Vagina (tissue), 2 donors: Measurements from ENCODE around the gene CD164L2. TPM values are rescaled to one million over a fixed set of nuclear protein-coding genes. Genes with fewer than 3 reads are reported as not detected.

ENCODE experiments used
- DNase-seq, 2 donors: peaks; one replicate each; pipeline ENCODE4 v3.0.0-alpha.2; 2017; ENCODE audit errors: extremely low spot score in 2 of 2
- H3K27ac ChIP-seq: fragments of 200-600 bp; sonication (generic); one replicate; pipeline ENCODE4 v1.5.1; 2019
- H3K27me3 ChIP-seq: fragments of 200-600 bp; sonication (generic); one replicate; pipeline ENCODE4 v1.5.1; 2019
- H3K36me3 ChIP-seq, 2 donors: fragments of 200-600 bp; sonication (generic); one replicate each; pipeline ENCODE4 v1.5.1; 2017 to 2019
- H3K4me1 ChIP-seq: fragments of 200-600 bp; sonication (generic); one replicate; pipeline ENCODE4 v1.5.1; 2019
- H3K4me3 ChIP-seq, 2 donors: fragments of 200-600 bp; sonication (generic); 1 replicate in 1 of 2; 2 replicates in 1 of 2; pipeline ENCODE4 v1.5.1; 2016 to 2019
- H3K9me3 ChIP-seq: fragments of 200-600 bp; sonication (generic); one replicate; pipeline ENCODE4 v1.5.1; 2019
- POLR2A ChIP-seq, 2 donors: fragments of 450-650 bp; IDR thresholded peaks; one replicate each; pipeline ENCODE4 v1.6.1; 2017; ENCODE audit warnings: antibody characterized with exemption in 2 of 2, mild to moderate bottlenecking in 2 of 2, moderate library complexity in 2 of 2
- POLR2AphosphoS5 ChIP-seq, 2 donors: sonication (generic); formaldehyde crosslinking; IDR thresholded peaks; one replicate each; pipeline ENCODE4 v1.9.0; 2017; ENCODE audit warnings: antibody characterized with exemption in 2 of 2, mild to moderate bottlenecking in 2 of 2, low read depth in 1 of 2; ENCODE audit not compliant: insufficient read depth in 1 of 2
- intact Hi-C: fragments of 100-400 bp; cut with DNase I; formaldehyde crosslinking; loops from one replicate; pipeline ENCODE4 v1.15.1; 2023
- total RNA-seq: library from RNA; depleted of rRNA; stranded (reverse); fragments of >200 nt; gene quantifications from one replicate; pipeline ENCODE4 v1.2.3, GENCODE V29; 2016
- TF ChIP-seq, protein P1 (sequence below), 3 experiments: fragments of 450-650 bp in 2 of 3; fragments of 200-600 bp in 1 of 3; sonication (generic) in 1 of 3; IDR thresholded peaks; one replicate each; pipeline ENCODE4 v1.5.1; 2017 to 2019; ENCODE audit warnings: antibody characterized with exemption in 3 of 3, mild to moderate bottlenecking in 2 of 3, moderate library complexity in 2 of 3

The CD164L2 gene
- total RNA-seq, 1 donor from 2014 or later = 7.6 TPM

DNA sequence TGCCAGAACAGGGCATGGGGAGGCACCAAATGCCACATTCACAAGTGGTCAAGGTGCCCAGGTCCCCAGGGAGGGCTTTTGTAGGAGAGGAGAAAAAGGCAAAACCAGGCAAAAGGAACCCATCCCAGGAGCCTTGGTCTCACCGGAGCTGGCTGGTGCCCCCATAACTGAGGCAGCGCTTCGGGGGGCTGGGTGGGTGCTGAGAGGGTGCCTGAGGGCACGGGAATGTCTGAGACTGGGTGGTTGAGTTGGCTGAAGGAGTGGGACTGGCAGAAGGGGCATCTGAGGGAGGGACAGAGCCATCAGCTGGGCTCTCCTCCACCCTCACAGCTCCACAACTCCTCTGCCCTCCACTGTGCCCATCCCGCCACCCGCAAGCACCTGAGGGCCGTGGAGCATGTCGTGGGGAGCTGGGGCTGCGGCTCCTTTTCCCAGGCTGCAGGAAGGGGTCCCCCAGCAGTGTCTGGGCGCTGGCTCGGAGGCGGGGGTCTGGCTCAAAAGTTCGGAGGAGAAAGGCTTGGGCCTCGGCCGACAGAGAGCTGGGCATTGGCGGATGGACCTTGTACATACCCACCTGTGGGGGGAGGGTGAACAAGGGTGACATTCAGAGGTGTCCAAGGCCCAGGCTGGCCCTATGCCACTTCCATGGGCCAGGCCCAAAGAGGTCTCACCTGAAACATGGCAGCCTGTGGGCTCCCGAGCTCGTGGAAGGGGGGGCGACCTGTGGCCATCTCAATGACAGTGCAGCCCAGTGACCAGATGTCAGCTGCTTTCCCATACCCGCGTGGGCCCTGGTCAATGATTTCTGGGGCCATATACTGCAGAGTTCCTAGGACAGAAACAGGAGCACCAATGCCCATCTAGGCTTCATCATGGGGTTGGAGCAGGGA is 24.9 kb downstream of the CD164L2 start:
- DNase-seq = no peak
- no peak for TF ChIP-seq POLR2AphosphoS5 (IDR thresholded peaks at IDR 0.05; ENCODE audit: insufficient read depth in 1 of 2, low read depth in 1 of 2)
- no peak for TF ChIP-seq POLR2A (IDR thresholded peaks at IDR 0.05)
- TF ChIP-seq, protein P1, sequence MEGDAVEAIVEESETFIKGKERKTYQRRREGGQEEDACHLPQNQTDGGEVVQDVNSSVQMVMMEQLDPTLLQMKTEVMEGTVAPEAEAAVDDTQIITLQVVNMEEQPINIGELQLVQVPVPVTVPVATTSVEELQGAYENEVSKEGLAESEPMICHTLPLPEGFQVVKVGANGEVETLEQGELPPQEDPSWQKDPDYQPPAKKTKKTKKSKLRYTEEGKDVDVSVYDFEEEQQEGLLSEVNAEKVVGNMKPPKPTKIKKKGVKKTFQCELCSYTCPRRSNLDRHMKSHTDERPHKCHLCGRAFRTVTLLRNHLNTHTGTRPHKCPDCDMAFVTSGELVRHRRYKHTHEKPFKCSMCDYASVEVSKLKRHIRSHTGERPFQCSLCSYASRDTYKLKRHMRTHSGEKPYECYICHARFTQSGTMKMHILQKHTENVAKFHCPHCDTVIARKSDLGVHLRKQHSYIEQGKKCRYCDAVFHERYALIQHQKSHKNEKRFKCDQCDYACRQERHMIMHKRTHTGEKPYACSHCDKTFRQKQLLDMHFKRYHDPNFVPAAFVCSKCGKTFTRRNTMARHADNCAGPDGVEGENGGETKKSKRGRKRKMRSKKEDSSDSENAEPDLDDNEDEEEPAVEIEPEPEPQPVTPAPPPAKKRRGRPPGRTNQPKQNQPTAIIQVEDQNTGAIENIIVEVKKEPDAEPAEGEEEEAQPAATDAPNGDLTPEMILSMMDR (IDR thresholded peaks at IDR 0.05) = no peak
- Histone ChIP-seq H3K36me3 (peaks cover 0 to 92% of the 10 kb centered on the region in 2 donors), H3K4me3 (no peak overlapping the region), H3K27ac (no peak overlapping the region), H3K27me3 (no peaks in the 10 kb centered on the region), H3K9me3 (no peaks in the 10 kb centered on the region), H3K4me1 (peaks cover 14% of the 10 kb centered on the region)
- intact Hi-C loops = no loop called here

DNA sequence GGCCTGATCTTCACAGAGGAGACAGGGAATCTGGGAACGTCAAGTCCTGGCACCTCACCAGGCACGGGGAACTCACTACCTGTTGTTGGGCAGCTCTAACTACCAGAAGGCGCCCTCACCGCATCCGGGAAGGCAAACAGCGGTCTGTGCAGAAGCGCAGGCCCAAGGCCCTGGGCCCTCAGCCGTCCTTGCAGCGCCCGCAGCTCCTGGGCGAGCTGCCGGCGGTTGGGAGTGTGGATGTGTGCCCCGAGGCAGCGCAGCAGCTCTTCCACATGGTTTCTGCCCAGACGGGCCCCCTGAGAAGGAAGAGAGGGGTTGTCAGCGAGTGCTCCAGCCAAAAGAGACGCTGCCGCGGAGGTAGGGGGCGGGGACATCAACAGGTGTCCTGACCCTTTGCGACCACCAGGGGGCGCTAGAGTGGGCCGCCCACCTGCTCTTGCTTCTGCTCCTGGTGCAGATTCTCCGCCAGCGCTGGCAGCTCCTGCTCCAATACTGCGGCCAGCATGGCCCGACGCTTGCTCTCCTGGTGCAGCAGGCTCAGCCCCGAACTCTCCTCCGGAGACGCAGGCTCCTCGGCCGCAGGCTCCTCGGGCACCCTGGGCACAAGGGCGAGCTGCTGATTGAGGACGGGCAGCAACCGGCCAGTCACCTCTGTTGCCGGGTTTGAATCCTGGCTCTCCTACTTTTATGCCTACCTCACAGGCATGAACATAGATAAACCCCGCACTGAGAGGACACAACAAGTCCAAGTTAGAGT is 25.7 kb downstream of the CD164L2 start:
- Histone ChIP-seq H3K36me3 (peaks cover 0 to 87% of the 10 kb centered on the region in 2 donors), H3K27me3 (no peaks in the 10 kb centered on the region), H3K4me3 (no peak overlapping the region), H3K9me3 (no peaks in the 10 kb centered on the region), H3K4me1 (peaks cover 12% of the 10 kb centered on the region), H3K27ac (peak overlapping the region; percentile 42)
- intact Hi-C loops = loop anchor here (2.0 kb wide), 1 partner anchor 37 kb away; no protein-coding TSS in a partner anchor
- no peak for DNase-seq
- TF ChIP-seq, protein P1 (IDR thresholded peaks at IDR 0.05) = peak; percentile 88 to 96 (median 93)
- TF ChIP-seq POLR2A (IDR thresholded peaks at IDR 0.05) (no peak), POLR2AphosphoS5 (IDR thresholded peaks at IDR 0.05; ENCODE audit: insufficient read depth in 1 of 2, low read depth in 1 of 2) (peak in 1 of 2 donors; percentile 38)

DNA sequence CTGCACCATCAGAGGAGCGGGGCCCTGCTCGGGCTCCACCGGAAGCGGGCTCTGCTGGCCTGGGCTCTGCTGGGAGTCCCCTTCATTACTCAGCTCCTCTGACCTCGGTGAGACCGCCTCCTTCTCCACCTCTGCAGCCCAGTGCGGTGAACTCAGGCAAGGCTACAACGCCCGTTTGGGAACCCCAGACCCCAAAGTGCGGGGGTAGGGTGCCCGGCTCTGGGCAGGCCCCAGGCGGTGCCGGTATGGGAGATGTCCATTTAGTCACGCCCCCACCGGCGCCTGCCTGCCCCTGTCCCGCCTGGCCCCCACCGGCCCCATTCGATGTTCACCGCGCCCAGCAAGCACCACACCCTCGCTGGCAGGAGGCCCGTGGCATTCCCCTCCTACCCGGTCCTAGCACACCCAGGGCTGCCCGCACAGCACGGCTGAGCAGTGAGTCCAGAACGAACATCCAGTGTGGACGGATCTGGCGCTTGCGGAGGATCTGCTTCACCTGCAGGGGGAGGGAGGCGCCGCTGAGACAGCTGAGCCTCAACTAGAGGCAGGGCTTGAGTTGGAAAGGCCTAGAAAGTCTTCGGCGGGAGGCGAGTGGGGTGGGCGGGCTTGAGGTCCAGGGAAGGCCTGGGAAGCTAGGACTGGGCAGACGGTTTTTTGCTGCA is 26.4 kb downstream of the CD164L2 start:
- Histone ChIP-seq H3K9me3 (no peaks in the 10 kb centered on the region), H3K27ac (peak overlapping the region; percentile 42), H3K4me1 (peaks cover 12% of the 10 kb centered on the region), H3K4me3 (no peak overlapping the region), H3K36me3 (peaks cover 0 to 80% of the 10 kb centered on the region in 2 donors), H3K27me3 (no peaks in the 10 kb centered on the region)
- TF ChIP-seq, protein P1 (IDR thresholded peaks at IDR 0.05) = no peak
- TF ChIP-seq POLR2AphosphoS5 (IDR thresholded peaks at IDR 0.05; ENCODE audit: insufficient read depth in 1 of 2, low read depth in 1 of 2) = no peak
- TF ChIP-seq POLR2A (IDR thresholded peaks at IDR 0.05) = no peak
- intact Hi-C loops = loop anchor here (2.0 kb wide), 1 partner anchor 38 kb away; no protein-coding TSS in a partner anchor
- no peak for DNase-seq

DNA sequence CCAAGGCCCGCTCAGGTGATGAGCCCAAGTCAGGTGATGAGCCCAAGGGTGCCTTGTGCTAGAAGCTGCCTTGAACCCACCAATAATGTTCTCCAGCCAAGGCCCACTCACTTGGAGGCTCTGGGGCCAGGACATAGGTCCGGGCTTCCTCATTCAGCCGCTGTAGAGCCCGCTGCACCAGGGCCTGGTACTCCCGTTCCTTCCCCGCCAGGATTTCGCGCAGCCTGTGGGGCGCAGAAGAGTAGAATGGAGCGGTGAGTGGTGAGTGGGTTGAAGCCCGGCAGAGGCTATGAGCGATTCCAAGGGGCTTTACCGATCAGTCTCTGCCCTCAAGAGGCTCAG is 26.9 kb downstream of the CD164L2 start:
- H3K36me3 ChIP-seq = peaks cover 0 to 75% of the 10 kb centered on the region in 2 donors
- no peak for DNase-seq
- intact Hi-C loops = loop anchor here (2.0 kb wide), 1 partner anchor 39 kb away; no protein-coding TSS in a partner anchor
- no peaks in the 10 kb centered on the region for H3K9me3 ChIP-seq
- H3K27me3 ChIP-seq = no peaks in the 10 kb centered on the region
- H3K4me3 ChIP-seq = no peak overlapping the region
- peaks cover 12% of the 10 kb centered on the region for H3K4me1 ChIP-seq
- H3K27ac ChIP-seq = no peak overlapping the region
- TF ChIP-seq POLR2AphosphoS5 (IDR thresholded peaks at IDR 0.05; ENCODE audit: insufficient read depth in 1 of 2, low read depth in 1 of 2) (no peak), POLR2A (IDR thresholded peaks at IDR 0.05) (no peak)
- TF ChIP-seq, protein P1 (IDR thresholded peaks at IDR 0.05) = no peak
